Mesendoderm (in vitro differentiated cells): Measurements from ENCODE around the gene SMC5.
A peak's percentile ranks its signal among the peaks of the same experiment; 100 is the strongest.
"Not testable (repeated sequence)": the region's sequence is repeated elsewhere in the genome, so short reads cannot be mapped to it uniquely, and the experiment has no call there.

Experiments
- DNase-seq: peaks from one replicate; pipeline ENCODE4 v3.0.0; 2013
- H2AK5ac ChIP-seq: 2 replicates; pipeline ENCODE4 v1.6.1; 2013; ENCODE audit warnings: low read length, inconsistent platforms
- H2BK120ac ChIP-seq: 2 replicates; pipeline ENCODE4 v1.6.1; 2013; ENCODE audit warnings: low read depth, mild to moderate bottlenecking, low read length, moderate library complexity, mixed read lengths
- H2BK15ac ChIP-seq: replicated peaks from 2 replicates; pipeline ENCODE4 v1.6.1; 2013; ENCODE audit warnings: low read depth, mild to moderate bottlenecking, moderate library complexity
- H2BK5ac ChIP-seq: 2 replicates; pipeline ENCODE4 v1.6.1; 2013; ENCODE audit warnings: low read length, inconsistent platforms
- H3K18ac ChIP-seq: 2 replicates; pipeline ENCODE4 v1.6.1; 2013; ENCODE audit warnings: mild to moderate bottlenecking, low read length, mixed read lengths
- H3K23ac ChIP-seq: one replicate; pipeline ENCODE4 v1.6.1; 2013; ENCODE audit warnings: low read length
- H3K27ac ChIP-seq: 2 replicates; pipeline ENCODE4 v1.5.1; 2013; ENCODE audit warnings: low read depth, mild to moderate bottlenecking, inconsistent platforms, low read length, moderate library complexity
- H3K27me3 ChIP-seq: 2 replicates; pipeline ENCODE4 v1.6.1; 2013; ENCODE audit warnings: low read length, control low read depth, mild to moderate bottlenecking, inconsistent platforms; ENCODE audit not compliant: insufficient read depth, poor library complexity
- H3K36me3 ChIP-seq: 2 replicates; pipeline ENCODE4 v1.6.1; 2013; ENCODE audit warnings: low read length, inconsistent platforms; ENCODE audit not compliant: control insufficient read depth, insufficient read depth
- H3K4ac ChIP-seq: one replicate; pipeline ENCODE4 v1.6.1; 2013; ENCODE audit warnings: low read depth, mild to moderate bottlenecking, low read length, moderate library complexity
- H3K4me1 ChIP-seq: 2 replicates; pipeline ENCODE4 v1.6.1; 2013; ENCODE audit warnings: low read depth, low read length, inconsistent platforms; ENCODE audit not compliant: control insufficient read depth
- H3K4me2 ChIP-seq: 2 replicates; pipeline ENCODE4 v1.6.1; 2013; ENCODE audit warnings: low read length
- H3K4me3 ChIP-seq: 2 replicates; pipeline ENCODE4 v1.5.1; 2013; ENCODE audit warnings: mild to moderate bottlenecking, low read length
- H3K56ac ChIP-seq: one replicate; pipeline ENCODE4 v1.6.1; 2013; ENCODE audit warnings: low read length
- H3K79me1 ChIP-seq: 2 replicates; pipeline ENCODE4 v1.6.1; 2013; ENCODE audit warnings: low read length, inconsistent platforms
- H3K79me2 ChIP-seq: 2 replicates; pipeline ENCODE4 v1.6.1; 2013; ENCODE audit warnings: mild to moderate bottlenecking, low read length; ENCODE audit not compliant: control insufficient read depth, insufficient read depth
- H3K9ac ChIP-seq: 2 replicates; pipeline ENCODE4 v1.6.1; 2013; ENCODE audit warnings: low read length, inconsistent platforms
- H4K5ac ChIP-seq: one replicate; pipeline ENCODE4 v1.6.1; 2013; ENCODE audit warnings: low read length
- H4K8ac ChIP-seq: one replicate; pipeline ENCODE4 v1.6.1; 2013; ENCODE audit warnings: low read depth, mild to moderate bottlenecking, control low read depth, low read length, moderate library complexity
- WGBS: extraction: QIAGEN DNeasy Blood & Tissue Kit; methylation state at CpG from one replicate; pipeline ENCODE4 v1.1.7; 2013; ENCODE audit warnings: low lambda C conversion rate, missing lambda C conversion rate; ENCODE audit not compliant: insufficient coverage; ENCODE audit errors: extremely low coverage; 5-methylcytosine and 5-hydroxymethylcytosine counted together

Gene SMC5

GRCh38 chr9:70228118-70228517, 30.7 kb upstream of the SMC5 start:
- Histone ChIP-seq H4K5ac (no peak overlapping the region), H3K4me3 (no peak overlapping the region), H3K27me3 (no peaks in the 10 kb centered on the region), H3K79me2 (no peaks in the 10 kb centered on the region), H3K27ac (no peak overlapping the region), H2AK5ac (no peak overlapping the region), H3K36me3 (no peaks in the 10 kb centered on the region), H2BK120ac (no peak overlapping the region), H3K23ac (no peak overlapping the region), H3K18ac (no peak overlapping the region), H4K8ac (no peak overlapping the region), H3K56ac (no peak overlapping the region), H3K79me1 (no peaks in the 10 kb centered on the region), H2BK5ac (no peak overlapping the region), H2BK15ac (no peak overlapping the region), H3K4me1 (no peaks in the 10 kb centered on the region), H3K4ac (no peak overlapping the region), H3K9ac (no peak overlapping the region), H3K4me2 (no peak overlapping the region)
- WGBS = no CpG with 5 or more reads among the region's 2 CpGs
- DNase-seq = no peak

- Histone ChIP-seq H2BK15ac (no peak overlapping the region), H3K79me2 (no peaks in the 10 kb centered on the region), H3K4ac (no peak overlapping the region), H3K27ac (no peak overlapping the region), H2AK5ac (no peak overlapping the region), H3K23ac (no peak overlapping the region), H3K27me3 (no peaks in the 10 kb centered on the region), H3K56ac (no peak overlapping the region), H4K8ac (no peak overlapping the region), H4K5ac (no peak overlapping the region), H3K4me3 (no peak overlapping the region), H3K18ac (no peak overlapping the region), H2BK120ac (no peak overlapping the region), H2BK5ac (no peak overlapping the region), H3K4me2 (no peak overlapping the region), H3K4me1 (no peaks in the 10 kb centered on the region), H3K36me3 (no peaks in the 10 kb centered on the region), H3K79me1 (no peaks in the 10 kb centered on the region), H3K9ac (no peak overlapping the region)
- DNase-seq = no peak
- WGBS = no CpG with 5 or more reads among the region's 2 CpGs
These were observed 30.2 kb upstream of the SMC5 start for GRCh38 chr9:70228611-70229010.

- Histone ChIP-seq H2BK120ac (no peak overlapping the region), H3K4me2 (no peak overlapping the region), H4K8ac (no peak overlapping the region), H3K4me3 (no peak overlapping the region), H3K56ac (no peak overlapping the region), H3K79me1 (no peaks in the 10 kb centered on the region), H3K9ac (no peak overlapping the region), H2BK5ac (no peak overlapping the region), H3K27ac (no peak overlapping the region), H3K18ac (no peak overlapping the region), H3K36me3 (no peaks in the 10 kb centered on the region), H2AK5ac (no peak overlapping the region), H3K23ac (no peak overlapping the region), H3K27me3 (no peaks in the 10 kb centered on the region), H4K5ac (no peak overlapping the region), H3K4me1 (no peaks in the 10 kb centered on the region), H2BK15ac (no peak overlapping the region), H3K4ac (no peak overlapping the region), H3K79me2 (no peaks in the 10 kb centered on the region)
- no CpG with 5 or more reads among the region's 4 CpGs for WGBS
- DNase-seq = no peak
These were observed 29.8 kb upstream of the SMC5 start for GRCh38 chr9:70229026-70229425.

GRCh38 chr9:70229579-70229978, 29.2 kb upstream of the SMC5 start:
- Histone ChIP-seq H4K8ac (no peak overlapping the region), H4K5ac (no peak overlapping the region), H3K27ac (no peak overlapping the region), H3K36me3 (no peaks in the 10 kb centered on the region), H3K56ac (no peak overlapping the region), H2AK5ac (no peak overlapping the region), H3K27me3 (no peaks in the 10 kb centered on the region), H3K4me1 (no peaks in the 10 kb centered on the region), H3K4me3 (no peak overlapping the region), H2BK5ac (no peak overlapping the region), H3K4me2 (no peak overlapping the region), H3K9ac (no peak overlapping the region), H2BK15ac (no peak overlapping the region), H3K23ac (no peak overlapping the region), H3K79me1 (no peaks in the 10 kb centered on the region), H2BK120ac (no peak overlapping the region), H3K18ac (no peak overlapping the region), H3K79me2 (no peaks in the 10 kb centered on the region), H3K4ac (no peak overlapping the region)
- no CpG with 5 or more reads among the region's 3 CpGs for WGBS
- DNase-seq = no peak

- no peak overlapping the region for H3K27ac ChIP-seq
- no peak overlapping the region for H3K9ac ChIP-seq
- no peak overlapping the region for H3K4me2 ChIP-seq
- H3K36me3 ChIP-seq = no peaks in the 10 kb centered on the region
- no peak overlapping the region for H3K4me3 ChIP-seq
- no peak overlapping the region for H2BK120ac ChIP-seq
- H3K56ac ChIP-seq = no peak overlapping the region
- H3K27me3 ChIP-seq = no peaks in the 10 kb centered on the region
- H4K8ac ChIP-seq = no peak overlapping the region
- no peak overlapping the region for H2BK15ac ChIP-seq
- H3K4ac ChIP-seq = no peak overlapping the region
- WGBS = no CpG with 5 or more reads among the region's 4 CpGs
- H3K4me1 ChIP-seq = no peaks in the 10 kb centered on the region
- peak; percentile 21 for DNase-seq
- no peak overlapping the region for H3K18ac ChIP-seq
- no peak overlapping the region for H2BK5ac ChIP-seq
- no peak overlapping the region for H2AK5ac ChIP-seq
- H3K79me1 ChIP-seq = no peaks in the 10 kb centered on the region
- no peak overlapping the region for H3K23ac ChIP-seq
- no peaks in the 10 kb centered on the region for H3K79me2 ChIP-seq
- H4K5ac ChIP-seq = no peak overlapping the region
These were observed 26.3 kb upstream of the SMC5 start for GRCh38 chr9:70232476-70232875.

- not testable (repeated sequence) for H4K8ac ChIP-seq, H2BK5ac ChIP-seq, H4K5ac ChIP-seq, H3K36me3 ChIP-seq, H3K4me2 ChIP-seq, H3K4ac ChIP-seq, H3K23ac ChIP-seq, H3K79me2 ChIP-seq, H3K18ac ChIP-seq, H2BK15ac ChIP-seq, H3K27me3 ChIP-seq, H3K79me1 ChIP-seq, H2AK5ac ChIP-seq, H3K56ac ChIP-seq, DNase-seq, H3K4me1 ChIP-seq, H3K27ac ChIP-seq, H3K9ac ChIP-seq, H2BK120ac ChIP-seq, H3K4me3 ChIP-seq
- no CpG with 5 or more reads among the region's 9 CpGs for WGBS
These were observed 24.6 kb upstream of the SMC5 start for GRCh38 chr9:70234208-70234607.
